HEK293T (cell line): ENCODE results near the gene PATL2.

Experiments
- ELF4 ChIP-seq: fragments of 450-650 bp; IDR thresholded peaks from 2 replicates; pipeline ENCODE4 v1.6.1; 2017; ENCODE audit warnings: antibody characterized with exemption
- L3MBTL2 ChIP-seq: fragments of 450-650 bp; conservative IDR thresholded peaks from 2 replicates; pipeline ENCODE4 v1.6.1; 2016; ENCODE audit warnings: mild to moderate bottlenecking
- LEF1 ChIP-seq: fragments of 450-650 bp; IDR thresholded peaks from 2 replicates; pipeline ENCODE4 v1.6.1; 2017; ENCODE audit warnings: mild to moderate bottlenecking, borderline replicate concordance
- NFRKB ChIP-seq: fragments of 450-650 bp; IDR thresholded peaks from 2 replicates; pipeline ENCODE4 v1.6.1; 2016; ENCODE audit warnings: mild to moderate bottlenecking, moderate library complexity
- SP1 ChIP-seq: fragments of 450-650 bp; IDR thresholded peaks from 2 replicates; pipeline ENCODE4 v1.6.1; 2017

- TF ChIP-seq SP1 = no peak
- TF ChIP-seq ELF4 = no peak
- no peak for TF ChIP-seq L3MBTL2
- TF ChIP-seq NFRKB = no peak
- TF ChIP-seq LEF1 = no peak
These were observed 16.5 kb upstream of the PATL2 start for GRCh38 chr15:44727485-44728231.
